K562 (cell line): ENCODE measurements around the gene TENM3. TPM values are rescaled to one million over a fixed set of nuclear protein-coding genes. Genes with fewer than 3 reads are reported as not detected.

Experiments used
- ATAC-seq: fragments of 200-7000 bp; cut with Tn5 transposase; 3 replicates; pipeline ENCODE4 v1.9.1; 2020; ENCODE audit warnings: moderate library complexity
- BruUV-seq: library from RNA; stranded (reverse); fragments of 400-500 nt; replicated peaks from 2 replicates; lab custom pipeline; 2021; lab: Mats Ljungman, UMichigan
- CTCF ChIA-PET: fragments of 300-600 bp; formaldehyde crosslinking; extraction: SDS; loops from one replicate; lab custom pipeline; 2021; ENCODE audit warnings: low intra/inter-chr PET ratio; lab: Yijun Ruan, JAX
- POLR2A ChIA-PET: fragments of 300-600, 350-650 bp; sonication (Branson Sonifier 250); formaldehyde crosslinking; extraction: SDS; loops from one replicate; lab custom pipeline; 2021; ENCODE audit warnings: antibody characterized with exemption, inconsistent platforms; lab: Yijun Ruan, JAX
- DNase-seq, 4 experiments: peaks; one replicate each; pipeline versions ENCODE4 v3.0.0 to v3.0.0-alpha.2; 2011 to 2018; ENCODE audit warnings: low spot score in 3 of 4, mixed read lengths in 3 of 4; ENCODE audit errors: extremely low read depth in 1 of 4
- FAIRE-seq: peaks from 2 replicates; lab custom pipeline; 2011; peaks lifted over from hg19 to GRCh38; lab: Jason Lieb, UNC
- H2AFZ ChIP-seq: 2 replicates; pipeline ENCODE4 v1.6.0; 2011; ENCODE audit warnings: low read depth, low read length, control low read depth, inconsistent platforms
- H3K27ac ChIP-seq: fragments of 200-600 bp; 3 replicates; pipeline ENCODE4 v1.8.0; 2011; ENCODE audit warnings: low read depth, mild to moderate bottlenecking, control low read depth, inconsistent platforms, low read length, moderate library complexity, mixed read lengths; ENCODE audit errors: extremely low read depth
- H3K27me3 ChIP-seq, 2 experiments: fragments of 300-600 bp in 1 of 2; 2 replicates in 1 of 2; 3 replicates in 1 of 2; pipeline versions ENCODE4 v1.6.0 to v1.8.0; 2011; ENCODE audit warnings: inconsistent platforms in 2 of 2, low read length in 2 of 2, mild to moderate bottlenecking in 1 of 2, mixed read lengths in 1 of 2, moderate library complexity in 1 of 2; ENCODE audit not compliant: control insufficient read depth in 2 of 2, insufficient read depth in 2 of 2
- H3K36me3 ChIP-seq: fragments of 300-600 bp; 3 replicates; pipeline ENCODE4 v1.8.0; 2011; ENCODE audit warnings: mild to moderate bottlenecking, low read length, inconsistent platforms; ENCODE audit not compliant: control insufficient read depth, insufficient read depth
- H3K4me1 ChIP-seq, 2 experiments: fragments of 200-600 bp in 1 of 2; replicated peaks in 1 of 2; 2 replicates in 1 of 2; 3 replicates in 1 of 2; pipeline versions ENCODE4 v1.5.1 to v1.8.0; 2011; ENCODE audit warnings: inconsistent platforms in 2 of 2, low read length in 2 of 2, mild to moderate bottlenecking in 1 of 2, mixed read lengths in 1 of 2, moderate library complexity in 1 of 2; ENCODE audit not compliant: control insufficient read depth in 2 of 2, insufficient read depth in 2 of 2
- H3K4me2 ChIP-seq: 2 replicates; pipeline ENCODE4 v1.6.1; 2011; ENCODE audit warnings: low read length, control low read depth, inconsistent platforms, mixed read lengths; ENCODE audit not compliant: insufficient read depth
- H3K4me3 ChIP-seq: fragments of 200-600 bp; sonication (generic), shearing (Covaris generic); 2 replicates; pipeline ENCODE4 v1.5.1; 2016; ENCODE audit warnings: control low read depth, inconsistent platforms
- H3K79me2 ChIP-seq: fragments of 200-600 bp; 3 replicates; pipeline ENCODE4 v1.8.0; 2011; ENCODE audit warnings: low read length, inconsistent platforms; ENCODE audit not compliant: control insufficient read depth, insufficient read depth
- H3K9ac ChIP-seq, 2 experiments: 2 replicates each; pipeline versions ENCODE4 v1.6.0 to v1.6.1; 2011; ENCODE audit warnings: low read depth in 2 of 2, low read length in 2 of 2, control low read depth in 1 of 2, inconsistent platforms in 1 of 2, mild to moderate bottlenecking in 1 of 2, mixed read lengths in 1 of 2; ENCODE audit not compliant: insufficient read depth in 1 of 2
- H3K9me1 ChIP-seq: one replicate; pipeline ENCODE4 v1.6.0; 2011; ENCODE audit warnings: inconsistent platforms, mild to moderate bottlenecking, low read length, moderate library complexity; ENCODE audit not compliant: control insufficient read depth, insufficient read depth
- H3K9me3 ChIP-seq: replicated peaks from 2 replicates; pipeline ENCODE4 v1.5.1; 2011; ENCODE audit warnings: low read depth, low read length, inconsistent platforms; ENCODE audit not compliant: control insufficient read depth, insufficient read depth
- H4K20me1 ChIP-seq: replicated peaks from 2 replicates; pipeline ENCODE4 v1.6.1; 2011; ENCODE audit warnings: low read length, inconsistent platforms, mixed read lengths; ENCODE audit not compliant: control insufficient read depth, insufficient read depth
- C11orf30 ChIP-seq: fragments of 450-650 bp; IDR thresholded peaks from 2 replicates; pipeline ENCODE4 v1.6.1; 2016; ENCODE audit warnings: low read depth, mild to moderate bottlenecking
- CXXC5 ChIP-seq: fragments of 250-450 bp; sonication (Bioruptor Pico); IDR thresholded peaks from 2 replicates; pipeline ENCODE4 v1.8.0; 2022; ENCODE audit warnings: inconsistent platforms, mild to moderate bottlenecking, moderate library complexity
- FIP1L1 ChIP-seq: fragments of 200-400 bp; formaldehyde crosslinking; IDR thresholded peaks from 2 replicates; pipeline ENCODE4 v1.6.1; 2018; ENCODE audit warnings: mild to moderate bottlenecking, low read depth, low read length; ENCODE audit not compliant: poor library complexity, severe bottlenecking
- FUS ChIP-seq: fragments of 200-400 bp; formaldehyde crosslinking; optimal IDR thresholded peaks from 2 replicates; pipeline ENCODE3; 2017; ENCODE audit warnings: low read depth, low read length
- GATA2 ChIP-seq: sonication (generic); formaldehyde crosslinking; IDR thresholded peaks from 2 replicates; pipeline ENCODE4 v1.4.0; 2020; ENCODE audit warnings: mild to moderate bottlenecking, missing genetic modification reagents
- JUNB ChIP-seq: fragments of 450-650 bp; formaldehyde crosslinking; conservative IDR thresholded peaks from 2 replicates; pipeline ENCODE4 v1.4.0; 2020; ENCODE audit warnings: mild to moderate bottlenecking
- MAFG ChIP-seq: fragments of 450-650 bp; conservative IDR thresholded peaks from 2 replicates; pipeline ENCODE4 v1.6.1; 2016; ENCODE audit warnings: missing genetic modification characterization, missing compliant biosample characterization
- NONO ChIP-seq, 2 experiments: fragments of 200-400 bp in 1 of 2; fragments of 450-650 bp in 1 of 2; formaldehyde crosslinking in 1 of 2; IDR thresholded peaks; 2 replicates each; pipeline ENCODE4 v1.6.1; 2017; ENCODE audit warnings: low read depth in 2 of 2, mild to moderate bottlenecking in 2 of 2, moderate library complexity in 2 of 2, low read length in 1 of 2
- PRPF4 ChIP-seq: fragments of 200-400 bp; formaldehyde crosslinking; IDR thresholded peaks from one replicate; pipeline ENCODE4 v1.6.1; 2017; ENCODE audit warnings: low read length, low read depth, mild to moderate bottlenecking; ENCODE audit not compliant: insufficient read depth, poor library complexity, severe bottlenecking
- SUPT5H ChIP-seq: fragments of 450-650 bp; IDR thresholded peaks from 2 replicates; pipeline ENCODE4 v1.6.1; 2016
- TAF1 ChIP-seq: IDR thresholded peaks from 2 replicates; pipeline ENCODE4 v1.6.1; 2011; ENCODE audit warnings: mild to moderate bottlenecking, low read length, moderate library complexity; ENCODE audit not compliant: insufficient read depth, control insufficient read depth, severe bottlenecking; ENCODE audit errors: extremely low read depth
- TAF15 ChIP-seq: fragments of 200-400 bp; formaldehyde crosslinking; IDR thresholded peaks from 2 replicates; pipeline ENCODE4 v1.6.1; 2017; ENCODE audit warnings: mild to moderate bottlenecking, low read depth, low read length, moderate library complexity
- ZNF121 ChIP-seq: sonication (generic); formaldehyde crosslinking; conservative IDR thresholded peaks from 2 replicates; pipeline ENCODE4 v1.8.0; 2022; ENCODE audit warnings: missing genetic modification reagents
- ZNF444 ChIP-seq: fragments of 250-450 bp; sonication (Bioruptor Pico); IDR thresholded peaks from 2 replicates; pipeline ENCODE4 v1.4.0; 2020; ENCODE audit warnings: mild to moderate bottlenecking, moderate library complexity
- ZZZ3 ChIP-seq: fragments of 450-650 bp; IDR thresholded peaks from 2 replicates; pipeline ENCODE4 v1.6.1; 2016; ENCODE audit warnings: antibody characterized with exemption, mild to moderate bottlenecking, moderate library complexity
- WGBS: fragments of 100-300 bp; shearing (Covaris generic); methylation state at CpG from one replicate; pipeline ENCODE4 v1.1.6; 2016; ENCODE audit warnings: low coverage, mixed read lengths; ENCODE audit not compliant: insufficient coverage; ENCODE audit errors: missing lambda C conversion rate; 5-methylcytosine and 5-hydroxymethylcytosine counted together
- in situ Hi-C: fragments of 300-500 bp; cut with MboI; formaldehyde crosslinking; loops from 4 replicates; pipeline ENCODE4 v1.15.0; 2018; ENCODE audit warnings: inconsistent platforms, mixed read lengths
- intact Hi-C: fragments of 100-400 bp; cut with micrococcal nuclease; formaldehyde crosslinking; loops from 2 replicates; pipeline ENCODE4 v1.14.2; 2022
- polyA plus RNA-seq, 8 experiments: library from polyadenylated mRNA; depleted of rRNA in 4 of 8; stranded (reverse) in 5 of 8; unstranded in 3 of 8; fragments of >200 nt; fragmentation: Nextera tagmentation in 2 of 8; fragmentation: Illumina TruSeq in 1 of 8; extraction: Ambion mirVana in 2 of 8; extraction: Trizol in 1 of 8; gene quantifications; 2 replicates each; pipeline versions ENCODE4 v1.2.1 to v1.2.3, GENCODE V29; 2011 to 2014; ENCODE audit warnings: inconsistent platforms in 1 of 8, missing spikeins in 1 of 8
- total RNA-seq, 7 experiments: library from RNA; depleted of rRNA in 6 of 7; stranded (reverse); fragments of >200 nt in 6 of 7; fragmentation: Illumina TruSeq in 2 of 7; extraction: Trizol in 2 of 7; gene quantifications; 2 replicates each; pipeline versions ENCODE4 v1.2.1 to v1.2.3, GENCODE V29; 2011 to 2021; ENCODE audit warnings: low replicate concordance in 1 of 7
- TF ChIP-seq, protein P1 (sequence below): fragments of 200-800 bp; sonication (Bioruptor generic); IDR thresholded peaks from 2 replicates; pipeline ENCODE4 v1.6.1; 2017; ENCODE audit warnings: missing genetic modification characterization, missing compliant biosample characterization
- TF ChIP-seq, protein P2 (sequence below): fragments of 250-450 bp; sonication (Bioruptor Pico); IDR thresholded peaks from 2 replicates; pipeline ENCODE4 v1.8.0; 2022; ENCODE audit warnings: moderate library complexity, mild to moderate bottlenecking, inconsistent platforms
- TF ChIP-seq, protein P3 (sequence below), 2 experiments: fragments of 450-650 bp in 1 of 2; sonication (generic) in 1 of 2; formaldehyde crosslinking; conservative IDR thresholded peaks; 2 replicates each; pipeline versions ENCODE4 v1.4.0 to v1.8.1; 2020 to 2022; ENCODE audit warnings: mild to moderate bottlenecking in 1 of 2, missing genetic modification reagents in 1 of 2

Gene TENM3
- total and polyA plus RNA-seq, 9 of the 15 experiments (the other 6 are each of a cell fraction or from before 2014, with no cell fraction given): 0.01 to 0.02 TPM; not detected in 7

DNA sequence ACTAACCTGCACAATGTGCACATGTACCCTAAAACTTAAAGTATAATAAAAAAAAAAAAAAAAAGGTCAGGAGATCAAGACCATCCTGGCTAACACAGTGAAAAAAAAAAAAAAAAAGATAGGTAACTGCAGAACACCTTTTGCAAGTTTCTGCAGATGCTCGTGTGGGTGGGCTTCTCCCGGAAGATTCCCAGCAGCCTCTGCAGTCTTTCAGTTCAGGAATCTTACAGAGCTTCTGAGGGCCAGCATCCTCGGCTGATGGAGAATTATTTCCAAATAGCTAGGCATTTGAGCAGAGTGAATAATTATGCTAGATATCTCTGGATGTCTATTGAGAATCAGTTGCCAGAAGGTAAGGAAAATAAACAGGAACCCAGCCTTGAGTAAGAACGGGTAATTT lies 373.3 kb downstream of the TENM3 start (continued):
- TF ChIP-seq, protein P1, sequence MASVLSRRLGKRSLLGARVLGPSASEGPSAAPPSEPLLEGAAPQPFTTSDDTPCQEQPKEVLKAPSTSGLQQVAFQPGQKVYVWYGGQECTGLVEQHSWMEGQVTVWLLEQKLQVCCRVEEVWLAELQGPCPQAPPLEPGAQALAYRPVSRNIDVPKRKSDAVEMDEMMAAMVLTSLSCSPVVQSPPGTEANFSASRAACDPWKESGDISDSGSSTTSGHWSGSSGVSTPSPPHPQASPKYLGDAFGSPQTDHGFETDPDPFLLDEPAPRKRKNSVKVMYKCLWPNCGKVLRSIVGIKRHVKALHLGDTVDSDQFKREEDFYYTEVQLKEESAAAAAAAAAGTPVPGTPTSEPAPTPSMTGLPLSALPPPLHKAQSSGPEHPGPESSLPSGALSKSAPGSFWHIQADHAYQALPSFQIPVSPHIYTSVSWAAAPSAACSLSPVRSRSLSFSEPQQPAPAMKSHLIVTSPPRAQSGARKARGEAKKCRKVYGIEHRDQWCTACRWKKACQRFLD (CRISPR knock-in tag): no peak
- TF ChIP-seq ZNF121: no peak

DNA sequence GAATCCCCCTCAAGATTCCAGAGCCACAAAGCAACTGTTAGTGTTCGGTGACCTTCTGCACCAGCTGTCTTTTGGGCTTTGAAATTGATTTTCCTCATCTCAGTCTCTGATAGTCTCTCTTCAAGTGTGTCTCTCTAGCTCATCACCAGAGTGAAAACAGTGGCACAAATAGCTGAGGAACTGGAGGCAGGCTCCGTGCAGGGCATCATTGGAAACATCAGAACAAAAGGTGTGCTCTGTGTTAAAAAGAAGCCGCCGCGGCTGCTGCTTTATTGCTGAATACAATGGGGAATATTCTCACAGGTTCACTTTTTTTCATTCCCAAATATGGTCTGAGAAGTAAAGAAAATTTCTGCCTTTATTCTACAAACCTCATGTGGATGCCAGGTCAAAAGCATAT lies 376.5 kb downstream of the TENM3 start:
- BruUV-seq: no TSS peak
- Histone ChIP-seq H3K9me3 (no peaks in the 10 kb centered on the region), H3K27ac (no peak overlapping the region), H3K79me2 (no peaks in the 10 kb centered on the region), H3K27me3 (peaks cover 0 to 11% of the 10 kb centered on the region in 2 experiments; a peak in 3 of 5 replicates), H3K9me1 (no peaks in the 10 kb centered on the region), H3K4me2 (no peak overlapping the region), H3K9ac (no peak overlapping the region), H3K36me3 (no peaks in the 10 kb centered on the region), H3K4me1 (no peaks in the 10 kb centered on the region), H2AFZ (no peak overlapping the region), H4K20me1 (no peaks in the 10 kb centered on the region), H3K4me3 (no peak overlapping the region)
- ChIA-PET CTCF (no interaction called here), POLR2A (no interaction called here)
- TF ChIP-seq MAFG (no peak), TAF15 (no peak), GATA2 (no peak), FUS (no peak), ZZZ3 (no peak), JUNB (no peak), NONO (IDR thresholded peaks at IDR 0.05; ENCODE audit: low read depth in 2 of 2, low read length in 1 of 2) (no peak), C11orf30 (no peak), CXXC5 (CRISPR knock-in tag) (no peak), FIP1L1 (no peak), ZNF444 (CRISPR knock-in tag) (no peak), SUPT5H (no peak), TAF1 (no peak), PRPF4 (no peak)
- TF ChIP-seq, protein P2, sequence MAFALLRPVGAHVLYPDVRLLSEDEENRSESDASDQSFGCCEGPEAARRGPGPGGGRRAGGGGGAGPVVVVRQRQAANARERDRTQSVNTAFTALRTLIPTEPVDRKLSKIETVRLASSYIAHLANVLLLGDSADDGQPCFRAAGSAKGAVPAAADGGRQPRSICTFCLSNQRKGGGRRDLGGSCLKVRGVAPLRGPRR (CRISPR knock-in tag): no peak
- TF ChIP-seq, protein P3, sequence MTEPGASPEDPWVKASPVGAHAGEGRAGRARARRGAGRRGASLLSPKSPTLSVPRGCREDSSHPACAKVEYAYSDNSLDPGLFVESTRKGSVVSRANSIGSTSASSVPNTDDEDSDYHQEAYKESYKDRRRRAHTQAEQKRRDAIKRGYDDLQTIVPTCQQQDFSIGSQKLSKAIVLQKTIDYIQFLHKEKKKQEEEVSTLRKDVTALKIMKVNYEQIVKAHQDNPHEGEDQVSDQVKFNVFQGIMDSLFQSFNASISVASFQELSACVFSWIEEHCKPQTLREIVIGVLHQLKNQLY (CRISPR knock-in tag; conservative IDR thresholded peaks at IDR 0.05): no peak
- DNase-seq: no peak
- no peak for ATAC-seq
- intact Hi-C loops: no loop called here
- in situ Hi-C loops: no loop called here
- 0% methylated on average over 5 of the region's 5 CpGs for WGBS
- FAIRE-seq: no peak
